IPS-NIHi7 (cell line): ENCODE measurements around the gene PCDHGB3.
"Not testable (repeated sequence)": the region's sequence is repeated elsewhere in the genome, so short reads cannot be mapped to it uniquely, and the experiment has no call there.

Experiments
- DNase-seq: peaks from one replicate; pipeline ENCODE4 v3.0.0; 2012; ENCODE audit warnings: mixed read lengths; ENCODE audit errors: extremely low spot score

PCDHGB3 gene

DNA sequence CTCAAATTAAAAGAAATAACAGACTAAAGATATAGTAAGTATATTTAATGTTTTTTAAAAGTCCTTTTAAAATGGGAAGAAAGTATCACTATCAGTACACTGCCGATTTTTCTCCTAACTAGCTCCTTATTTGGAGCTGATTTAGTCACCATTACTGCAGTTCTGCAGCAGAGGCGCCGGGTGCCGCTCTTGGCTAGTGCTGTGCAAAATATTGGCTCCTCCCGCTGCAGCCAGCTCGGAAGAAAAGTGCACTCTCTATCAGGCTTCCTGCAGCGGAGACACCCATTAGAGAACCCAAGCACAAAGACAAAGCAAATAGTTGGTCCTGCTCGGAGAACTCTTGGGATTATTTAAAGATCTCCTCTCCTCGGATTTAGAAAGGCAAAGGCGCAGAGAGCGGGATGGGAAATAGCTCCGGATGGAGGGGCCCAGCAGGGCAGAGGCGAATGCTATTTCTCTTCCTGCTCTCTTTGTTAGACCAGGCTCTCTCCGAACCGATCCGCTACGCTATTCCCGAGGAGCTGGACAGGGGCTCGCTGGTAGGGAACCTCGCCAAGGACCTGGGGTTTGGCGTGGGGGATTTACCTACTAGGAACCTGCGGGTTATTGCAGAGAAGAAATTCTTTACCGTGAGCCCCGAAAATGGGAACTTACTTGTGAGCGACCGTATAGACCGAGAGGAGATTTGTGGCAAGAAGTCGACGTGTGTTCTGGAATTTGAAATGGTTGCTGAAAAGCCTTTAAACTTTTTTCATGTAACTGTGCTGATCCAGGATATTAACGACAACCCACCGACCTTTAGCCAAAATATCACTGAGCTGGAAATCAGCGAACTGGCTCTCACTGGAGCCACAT is at the start of gene PCDHGB3:
Gene PCDHGB3, plus strand, starts transcription at position 249 of the 855 bp plus-strand sequence. Its CDS starts 153 bp downstream, at position 402.
- no peak for DNase-seq

DNA sequence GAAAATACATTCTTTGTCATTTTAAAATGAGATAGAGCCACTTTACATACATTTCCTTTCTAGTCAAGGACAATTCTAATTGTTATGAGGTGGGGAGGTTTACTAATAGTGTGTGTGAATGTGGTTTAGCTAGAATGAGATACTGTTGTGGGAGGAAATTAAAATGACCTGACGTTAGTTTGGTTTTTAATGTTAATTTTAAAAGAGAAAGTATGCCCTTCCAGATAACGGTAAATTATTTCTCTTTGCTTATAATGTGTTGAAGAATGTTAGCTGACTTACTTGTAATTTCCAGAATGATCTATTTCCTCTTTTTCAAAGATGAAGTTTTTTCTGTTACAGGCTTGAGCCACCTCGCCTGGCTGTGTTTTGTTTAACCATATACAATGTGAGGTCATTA is 47.8 kb upstream of the PCDHGB3 start:
- DNase-seq: no peak

DNA sequence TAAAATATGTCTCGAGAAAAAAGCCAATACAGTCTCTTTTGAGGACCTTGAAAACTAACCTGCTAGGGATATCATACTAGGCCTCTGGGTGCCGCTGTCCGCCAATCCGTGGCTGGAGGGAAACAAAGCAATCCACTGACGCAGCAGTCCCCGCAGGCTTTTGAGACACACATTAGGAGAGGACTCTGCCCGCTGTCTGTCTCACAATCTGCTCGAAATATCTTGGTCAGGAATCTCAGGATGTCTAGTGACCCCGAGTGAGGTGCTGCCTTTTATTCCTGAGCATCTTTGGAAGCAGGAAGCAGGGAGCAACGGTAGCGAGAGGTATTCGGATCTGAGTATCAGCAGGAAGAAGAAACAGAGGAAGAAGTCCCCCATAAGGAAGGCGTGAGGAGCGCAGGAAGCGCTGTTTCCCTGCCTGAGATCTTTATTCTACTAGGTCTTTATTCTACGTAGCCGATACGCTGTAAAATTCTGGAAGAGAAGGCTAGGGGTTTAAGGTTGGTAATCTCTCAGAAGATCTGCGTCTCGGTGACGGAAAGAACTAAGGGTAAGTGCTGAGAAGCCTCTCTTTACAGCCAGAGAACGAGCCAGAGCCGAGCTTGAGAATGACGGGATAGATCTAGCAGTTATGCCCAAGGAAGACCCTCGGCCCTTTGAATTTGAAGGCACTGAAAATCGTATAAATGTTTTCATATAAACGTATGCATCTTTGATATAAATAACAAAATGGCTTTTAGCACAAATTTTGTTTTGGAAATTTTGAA is 43.8 kb upstream of the PCDHGB3 start:
- peak; percentile 74 for DNase-seq

- no peak for DNase-seq
Observed at GRCh38 chr5:141328231-141328630, 41.8 kb upstream of the PCDHGB3 start.

- no peak for DNase-seq
Observed at GRCh38 chr5:141330299-141331080, 39.6 kb upstream of the PCDHGB3 start, which contains the start of gene PCDHGA1. Gene PCDHGA1 (plus strand): TSS chr5:141330514.

DNA sequence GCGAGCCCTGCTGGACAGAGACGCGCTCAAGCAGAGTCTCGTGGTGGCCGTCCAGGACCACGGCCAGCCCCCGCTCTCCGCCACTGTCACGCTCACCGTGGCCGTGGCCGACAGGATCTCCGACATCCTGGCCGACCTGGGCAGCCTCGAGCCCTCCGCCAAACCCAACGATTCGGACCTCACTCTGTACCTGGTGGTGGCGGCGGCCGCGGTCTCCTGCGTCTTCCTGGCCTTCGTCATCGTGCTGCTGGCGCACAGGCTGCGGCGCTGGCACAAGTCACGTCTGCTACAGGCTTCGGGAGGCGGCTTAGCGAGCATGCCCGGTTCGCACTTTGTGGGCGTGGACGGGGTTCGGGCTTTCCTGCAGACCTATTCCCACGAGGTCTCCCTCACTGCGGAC is 37.5 kb upstream of the PCDHGB3 start:
- DNase-seq: not testable (repeated sequence)

- peak; percentile 62 for DNase-seq
Observed at GRCh38 chr5:141338538-141339306, 31.3 kb upstream of the PCDHGB3 start, which contains the start of gene PCDHGA2. Gene PCDHGA2 (plus strand): TSS chr5:141338760.

- DNase-seq: not testable (repeated sequence)
Observed at GRCh38 chr5:141340781-141341354, 29.2 kb upstream of the PCDHGB3 start.

GRCh38 chr5:141342773-141343172 is 27.3 kb upstream of the PCDHGB3 start:
- DNase-seq: no peak

DNA sequence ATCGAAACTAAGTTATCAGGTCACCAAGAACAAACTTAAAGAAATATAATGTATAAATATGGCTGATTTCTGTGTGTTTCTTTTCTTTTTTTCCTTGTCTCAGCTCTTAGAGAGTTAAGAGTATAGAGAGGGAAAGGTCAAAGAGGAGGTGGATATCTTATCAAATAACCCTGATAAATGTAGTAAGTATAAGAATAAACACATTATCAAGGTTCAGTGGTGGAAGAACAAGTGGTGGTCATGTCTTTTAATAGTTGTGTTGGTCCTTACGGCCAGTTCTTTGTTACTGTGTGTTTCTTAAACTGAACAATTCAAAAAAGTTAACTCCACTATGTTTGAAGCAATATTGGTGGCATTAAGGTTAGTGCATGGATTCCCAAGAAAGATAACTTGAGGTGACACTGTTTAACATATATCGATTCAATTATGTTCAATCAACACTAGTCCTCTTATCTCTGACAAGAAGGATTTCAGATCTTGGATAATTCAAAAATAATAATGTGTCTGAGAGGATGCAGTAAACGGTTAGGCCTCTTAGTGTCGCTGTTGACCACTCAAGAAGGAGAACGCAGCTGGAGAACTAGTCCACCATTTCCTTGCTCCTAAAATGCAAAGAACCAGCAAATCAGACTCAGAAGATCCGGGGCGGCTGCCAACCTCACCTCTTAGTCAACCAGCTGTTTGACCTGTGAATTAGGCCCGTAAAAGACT is 26.6 kb upstream of the PCDHGB3 start, which contains the start of gene PCDHGA3:
Gene PCDHGA3, plus strand, starts transcription at position 588 of the 711 bp plus-strand sequence. CDS start 205 bp downstream, outside the sequence.
- DNase-seq: peak; percentile 40

DNA sequence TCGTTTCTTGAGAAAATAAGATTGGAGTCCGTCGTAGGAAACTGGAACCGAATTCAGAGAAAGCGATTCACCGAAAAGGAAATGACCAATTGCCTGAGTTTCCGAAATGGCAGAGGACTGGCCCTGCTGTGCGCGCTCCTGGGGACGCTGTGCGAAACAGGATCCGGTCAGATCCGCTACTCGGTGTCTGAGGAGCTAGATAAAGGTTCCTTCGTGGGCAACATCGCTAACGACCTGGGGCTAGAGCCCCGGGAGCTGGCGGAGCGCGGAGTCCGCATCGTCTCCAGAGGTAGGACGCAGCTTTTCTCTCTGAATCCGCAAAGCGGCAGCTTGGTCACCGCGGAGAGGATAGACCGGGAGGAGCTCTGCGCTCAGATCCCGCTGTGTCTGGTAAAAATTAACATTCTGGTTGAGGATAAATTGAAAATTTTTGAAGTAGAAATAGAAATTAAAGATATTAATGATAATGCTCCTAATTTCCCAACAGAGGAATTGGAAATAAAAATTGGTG is 26.0 kb upstream of the PCDHGB3 start:
- DNase-seq: no peak

DNA sequence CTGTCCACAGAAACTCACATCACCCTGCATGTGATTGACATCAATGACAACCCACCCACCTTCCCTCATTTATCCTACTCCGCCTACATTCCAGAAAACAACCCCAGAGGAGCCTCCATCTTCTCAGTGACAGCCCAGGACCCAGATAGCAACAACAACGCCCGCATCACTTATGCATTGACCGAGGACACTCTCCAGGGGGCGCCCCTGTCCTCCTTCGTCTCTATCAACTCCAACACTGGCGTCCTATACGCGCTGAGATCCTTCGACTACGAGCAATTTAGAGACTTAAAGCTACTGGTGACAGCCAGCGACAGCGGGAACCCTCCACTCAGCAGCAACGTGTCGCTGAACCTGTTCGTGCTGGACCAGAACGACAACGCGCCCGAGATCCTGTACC is 24.7 kb upstream of the PCDHGB3 start:
- DNase-seq: no peak

DNA sequence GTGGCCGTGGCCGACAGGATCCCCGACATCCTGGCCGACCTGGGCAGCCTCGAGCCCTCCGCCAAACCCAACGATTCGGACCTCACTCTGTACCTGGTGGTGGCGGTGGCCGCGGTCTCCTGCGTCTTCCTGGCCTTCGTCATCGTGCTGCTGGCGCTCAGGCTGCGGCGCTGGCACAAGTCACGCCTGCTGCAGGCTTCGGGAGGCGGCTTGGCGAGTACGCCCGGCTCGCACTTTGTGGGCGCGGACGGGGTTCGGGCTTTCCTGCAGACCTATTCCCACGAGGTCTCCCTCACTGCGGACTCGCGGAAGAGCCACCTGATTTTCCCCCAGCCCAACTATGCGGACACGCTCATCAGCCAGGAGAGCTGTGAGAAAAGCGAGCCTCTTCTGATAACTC is 24.0 kb upstream of the PCDHGB3 start:
- not testable (repeated sequence) for DNase-seq

GRCh38 chr5:141349917-141350619 is 20.0 kb upstream of the PCDHGB3 start, which contains the start of gene PCDHGB1:
Gene PCDHGB1 (plus strand): TSS chr5:141350099. CDS start chr5:141350261, 162 bp downstream.
- DNase-seq: peak; percentile 79

- no peak for DNase-seq
Observed at GRCh38 chr5:141351591-141351990, 18.5 kb upstream of the PCDHGB3 start.

DNA sequence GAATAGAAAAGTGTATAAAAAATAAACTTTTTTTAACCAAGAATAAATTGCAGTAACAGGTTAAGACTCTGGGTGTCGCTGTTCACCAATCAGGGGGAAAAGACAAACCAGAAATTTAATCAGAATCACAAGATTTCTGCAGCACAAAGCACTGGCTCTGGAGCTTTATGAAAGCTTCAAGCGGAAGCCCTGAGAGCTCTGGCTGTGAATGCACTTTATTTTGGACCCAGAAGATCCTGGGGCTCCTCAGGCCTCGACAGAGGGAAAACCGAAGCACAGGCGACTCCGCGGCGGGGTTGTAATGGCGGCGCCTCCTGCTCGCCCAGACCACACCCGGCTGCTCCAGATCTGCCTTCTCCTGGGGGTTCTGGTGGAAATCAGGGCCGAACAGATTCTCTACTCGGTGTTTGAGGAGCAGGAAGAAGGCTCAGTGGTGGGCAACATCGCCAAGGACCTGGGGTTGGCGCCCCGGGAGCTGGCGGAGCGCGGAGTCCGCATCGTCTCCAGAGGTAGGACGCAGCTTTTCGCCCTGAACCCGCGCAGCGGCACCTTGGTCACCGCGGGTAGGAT is 15.1 kb upstream of the PCDHGB3 start, which contains the start of gene PCDHGA4:
Gene PCDHGA4, plus strand, starts transcription at position 122 of the 570 bp plus-strand sequence. Its CDS starts 87 bp downstream, at position 209.
- no peak for DNase-seq

- DNase-seq: no peak
Observed at GRCh38 chr5:141355641-141356040, 14.4 kb upstream of the PCDHGB3 start.

DNA sequence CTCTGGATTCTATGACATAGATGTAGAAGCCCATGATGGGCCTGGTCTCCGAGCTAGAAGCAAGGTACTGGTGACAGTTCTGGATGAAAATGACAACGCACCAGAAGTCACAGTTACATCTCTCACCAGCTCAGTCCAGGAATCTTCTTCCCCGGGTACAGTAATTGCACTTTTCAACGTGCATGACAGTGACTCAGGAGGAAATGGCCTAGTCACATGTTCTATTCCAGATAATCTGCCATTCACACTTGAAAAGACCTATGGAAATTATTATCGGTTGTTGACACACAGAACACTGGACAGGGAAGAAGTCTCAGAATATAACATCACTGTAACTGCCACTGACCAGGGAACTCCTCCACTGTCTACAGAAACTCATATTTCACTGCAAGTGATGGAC is 13.9 kb upstream of the PCDHGB3 start:
- DNase-seq: no peak
